AG04449 (cell line): ENCODE data around the gene ETV5.

Experiments used
- CTCF ChIA-PET: fragments of 350-600 bp; formaldehyde crosslinking; extraction: SDS; loops from one replicate; lab custom pipeline; 2021; ENCODE audit warnings: antibody characterized with exemption; lab: Yijun Ruan, JAX
- POLR2A ChIA-PET: fragments of 400-600, 350-600 bp; formaldehyde crosslinking; extraction: SDS; loops from one replicate; lab custom pipeline; 2020; ENCODE audit warnings: antibody characterized with exemption, inconsistent platforms; lab: Yijun Ruan, JAX
- DNase-seq: peaks from one replicate; pipeline ENCODE4 v3.0.0-alpha.2; 2010; ENCODE audit warnings: low read depth, low spot score
- H3K4me3 ChIP-seq: 2 replicates; pipeline ENCODE4 v1.5.1; 2011; ENCODE audit warnings: low read depth, mild to moderate bottlenecking, control low read depth, low read length
- TF ChIP-seq, protein P1 (sequence below): IDR thresholded peaks from one replicate; pipeline ENCODE4 v1.5.1; 2011; ENCODE audit warnings: mild to moderate bottlenecking, moderate library complexity, low read length, control low read depth, inconsistent platforms; ENCODE audit not compliant: insufficient read depth; ENCODE audit errors: missing control alignments

ETV5 gene

DNA sequence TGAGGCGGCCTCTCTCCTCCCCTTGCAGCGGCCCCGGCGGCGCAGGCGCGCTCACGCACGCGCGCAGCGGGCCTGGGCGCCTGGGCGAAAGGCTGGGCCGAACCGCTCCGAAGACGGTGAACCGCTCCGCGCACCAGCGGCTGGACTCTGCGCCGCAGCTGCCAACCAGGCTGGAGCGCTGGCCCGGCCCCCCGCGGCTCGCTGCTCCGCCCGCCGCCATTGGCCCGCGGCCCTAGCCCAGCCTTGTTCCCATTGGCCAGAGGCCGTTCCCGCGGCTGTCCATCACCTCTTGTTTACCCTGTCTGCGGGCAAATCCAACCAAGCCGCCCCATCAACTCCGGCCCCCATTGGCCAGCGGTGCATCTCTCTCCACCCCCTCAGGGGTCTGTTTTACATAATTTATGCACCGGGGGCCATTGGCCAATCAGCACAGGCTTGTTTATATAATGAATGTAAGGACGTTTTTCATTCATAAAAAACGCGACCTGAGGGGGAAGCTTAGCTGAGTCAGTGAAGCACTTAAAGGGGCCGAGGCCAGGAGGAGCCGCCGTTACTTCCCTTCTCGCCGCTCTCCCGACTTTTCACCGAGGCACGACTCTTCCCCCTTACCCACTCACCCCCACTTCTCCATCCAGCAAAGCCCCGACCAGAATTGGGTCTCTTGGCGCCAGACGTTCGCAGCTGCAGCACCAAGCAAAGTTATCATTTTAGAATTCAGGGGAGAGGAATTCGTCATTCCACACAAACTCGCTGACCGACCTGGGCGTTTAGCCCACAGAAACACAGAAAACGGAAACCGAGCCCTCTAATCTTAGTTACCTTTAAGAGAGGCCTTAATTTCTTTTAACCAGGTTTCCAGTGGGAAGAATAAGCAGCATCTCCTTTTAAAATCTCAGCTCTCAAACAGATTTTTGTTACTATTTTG lies at the start of gene ETV5:
ETV5 (minus strand) TSS at position 149 of the 925 bp plus-strand sequence. CDS start 3,221 bp downstream, outside the sequence.
- peak within 1 kb of the TSS; percentile 86 for H3K4me3 ChIP-seq
- POLR2A ChIA-PET = interaction anchor here (1.8 kb wide), 1 partner anchor 11 kb away, joined by 14 read pairs; no protein-coding TSS in a partner anchor
- DNase-seq = peak; percentile 99
- CTCF ChIA-PET = interaction anchor here (1.1 to 1.6 kb wide), 4 partner anchors 12 to 172 kb away, joined by 3 to 5 read pairs (median 4); no protein-coding TSS in a partner anchor
- TF ChIP-seq, protein P1, sequence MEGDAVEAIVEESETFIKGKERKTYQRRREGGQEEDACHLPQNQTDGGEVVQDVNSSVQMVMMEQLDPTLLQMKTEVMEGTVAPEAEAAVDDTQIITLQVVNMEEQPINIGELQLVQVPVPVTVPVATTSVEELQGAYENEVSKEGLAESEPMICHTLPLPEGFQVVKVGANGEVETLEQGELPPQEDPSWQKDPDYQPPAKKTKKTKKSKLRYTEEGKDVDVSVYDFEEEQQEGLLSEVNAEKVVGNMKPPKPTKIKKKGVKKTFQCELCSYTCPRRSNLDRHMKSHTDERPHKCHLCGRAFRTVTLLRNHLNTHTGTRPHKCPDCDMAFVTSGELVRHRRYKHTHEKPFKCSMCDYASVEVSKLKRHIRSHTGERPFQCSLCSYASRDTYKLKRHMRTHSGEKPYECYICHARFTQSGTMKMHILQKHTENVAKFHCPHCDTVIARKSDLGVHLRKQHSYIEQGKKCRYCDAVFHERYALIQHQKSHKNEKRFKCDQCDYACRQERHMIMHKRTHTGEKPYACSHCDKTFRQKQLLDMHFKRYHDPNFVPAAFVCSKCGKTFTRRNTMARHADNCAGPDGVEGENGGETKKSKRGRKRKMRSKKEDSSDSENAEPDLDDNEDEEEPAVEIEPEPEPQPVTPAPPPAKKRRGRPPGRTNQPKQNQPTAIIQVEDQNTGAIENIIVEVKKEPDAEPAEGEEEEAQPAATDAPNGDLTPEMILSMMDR = no peak

DNA sequence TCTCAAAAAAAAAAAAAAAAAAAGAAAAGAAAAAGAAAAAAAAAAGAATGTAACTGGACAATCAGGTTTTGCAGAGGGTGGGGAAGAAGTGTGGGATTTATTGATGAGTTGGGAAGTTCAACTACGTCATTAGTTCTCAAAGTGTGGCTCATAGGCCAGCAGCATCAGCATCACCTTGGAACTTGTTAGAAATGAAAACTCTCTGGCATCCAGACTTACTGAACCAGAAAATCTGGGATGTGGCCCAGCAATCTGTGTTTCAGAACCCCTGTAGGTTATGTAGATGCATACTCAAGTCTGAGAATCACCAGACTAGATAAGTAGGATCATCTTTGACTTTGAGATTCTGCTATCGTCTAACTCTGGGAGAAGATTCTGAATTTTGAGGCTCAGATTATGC lies 45.8 kb upstream of the ETV5 start:
- CTCF ChIA-PET = no interaction called here
- no peak overlapping the region for H3K4me3 ChIP-seq
- TF ChIP-seq, protein P1 = no peak
- DNase-seq = no peak
- POLR2A ChIA-PET = no interaction called here

DNA sequence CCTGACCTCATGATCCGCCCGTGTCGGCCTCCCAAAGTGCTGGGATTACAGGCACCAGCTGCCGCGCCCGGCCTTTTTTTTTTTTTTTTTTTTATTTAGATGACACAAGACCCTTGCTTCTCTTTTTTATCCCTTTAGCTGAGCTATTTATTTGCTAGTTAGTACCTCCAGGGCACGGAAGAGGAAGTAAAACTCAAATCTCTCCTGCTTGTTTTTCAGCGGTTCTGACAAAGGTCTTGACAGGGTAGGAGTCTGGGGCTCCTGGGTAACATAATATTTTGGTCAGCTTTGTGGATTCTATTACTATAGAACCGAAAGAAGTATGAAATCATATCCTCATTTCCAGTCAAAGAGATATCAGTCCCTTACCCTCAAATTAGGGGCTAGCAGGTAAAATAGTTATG lies 44.0 kb upstream of the ETV5 start:
- no peak overlapping the region for H3K4me3 ChIP-seq
- CTCF ChIA-PET = no interaction called here
- TF ChIP-seq, protein P1 = no peak
- POLR2A ChIA-PET = no interaction called here
- no peak for DNase-seq

DNA sequence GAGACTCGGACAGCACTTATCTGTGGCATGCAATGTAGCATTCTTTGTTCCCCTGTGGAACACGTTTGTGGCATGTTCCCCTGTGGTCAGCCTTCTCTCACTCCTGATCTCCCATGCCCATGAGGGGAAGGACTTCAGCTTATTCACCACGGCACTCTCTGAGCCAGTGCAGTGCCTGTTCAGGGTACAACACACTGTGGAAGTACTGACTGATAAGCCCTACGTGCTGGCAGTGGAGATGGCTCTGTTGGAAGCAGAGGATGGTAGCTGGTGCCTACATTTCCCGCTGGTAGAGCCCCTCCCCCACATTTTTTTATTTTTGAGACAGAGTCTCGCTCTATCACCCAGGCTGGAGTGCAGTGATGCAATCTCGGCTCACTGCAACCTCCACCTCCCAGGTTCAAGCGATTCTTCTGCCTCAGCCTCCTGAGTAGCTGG lies 43.5 kb upstream of the ETV5 start:
- POLR2A ChIA-PET = no interaction called here
- no peak overlapping the region for H3K4me3 ChIP-seq
- TF ChIP-seq, protein P1 = no peak
- DNase-seq = no peak
- CTCF ChIA-PET = no interaction called here

DNA sequence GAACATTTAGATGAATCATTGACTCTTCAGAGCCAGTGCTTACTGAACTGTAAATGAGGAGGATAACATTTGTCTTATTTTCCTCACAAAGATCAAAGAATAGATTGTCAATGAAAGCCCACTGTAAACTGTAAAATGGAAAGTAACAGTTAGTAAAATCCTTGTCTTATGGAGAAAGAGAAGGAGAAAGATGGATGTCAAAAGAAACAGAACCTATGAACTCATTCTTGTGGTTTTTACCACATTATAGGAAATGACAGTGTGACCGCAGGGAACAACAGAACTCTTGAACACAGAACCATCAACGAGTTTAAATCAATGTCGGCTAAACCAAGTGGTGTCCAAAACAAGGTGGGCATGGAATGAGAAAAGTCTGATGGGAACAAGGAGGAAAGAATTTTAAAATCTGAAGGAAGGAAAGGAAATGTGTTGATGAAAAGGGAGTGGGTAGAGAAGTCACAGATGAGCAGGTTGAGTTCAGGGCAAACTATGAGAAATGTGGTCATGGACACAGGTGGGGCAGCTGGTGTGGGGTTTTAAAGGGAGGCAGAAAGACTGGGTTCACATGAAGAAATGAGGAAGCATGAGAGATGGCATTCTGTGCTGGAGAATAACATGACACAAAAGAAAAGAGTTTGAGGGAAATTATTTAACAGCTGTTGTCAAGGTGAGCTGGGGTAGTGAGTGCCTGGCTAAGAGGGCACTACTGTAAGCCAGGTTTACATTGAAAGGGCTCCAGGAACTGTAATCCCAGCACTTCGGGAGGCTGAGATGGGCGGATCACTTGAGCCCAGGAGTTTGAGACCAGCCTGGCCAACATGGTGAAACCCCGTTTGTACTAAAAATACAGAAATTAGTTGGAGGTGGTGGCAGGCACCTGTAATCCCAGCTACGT lies 42.4 kb upstream of the ETV5 start:
- no peak overlapping the region for H3K4me3 ChIP-seq
- DNase-seq = no peak
- TF ChIP-seq, protein P1 = no peak
- POLR2A ChIA-PET = no interaction called here
- CTCF ChIA-PET = no interaction called here
